Measurements from ENCODE around the gene KDM2B. TPM values are rescaled to one million over a fixed set of nuclear protein-coding genes. Genes with fewer than 3 reads are reported as not detected.

The KDM2B gene
- total and polyA plus RNA-seq, 2 of the 8 experiments (the other 6 are each of a cell fraction or from before 2014, with no cell fraction given) = 111 to 162 TPM

GRCh38 chr12:121545480-121545879, 35.3 kb downstream of the KDM2B start:
- FAIRE-seq (no peak), DNase-seq (ENCODE audit: low read depth in 1 of 2, low spot score in 2 of 2) (no peak)
- H3K4ac ChIP-seq (replicated peaks; ENCODE audit: insufficient read length, low read depth, low read length) = no peak overlapping the region
- no peak overlapping the region for H2BK20ac ChIP-seq (ENCODE audit: low read length)
- no peak overlapping the region for H4K5ac ChIP-seq (ENCODE audit: insufficient read length, low read depth, low read length)
- no peak overlapping the region for H2BK15ac ChIP-seq (ENCODE audit: low read length)
- no peak overlapping the region for H4K91ac ChIP-seq (replicated peaks; ENCODE audit: insufficient read length, low read length)
- H3K27me3 ChIP-seq (replicated peaks in 1 of 4; ENCODE audit: control insufficient read depth in 3 of 4, extremely low read depth in 1 of 4, insufficient read depth in 3 of 4, low read length in 3 of 4) = no peaks in the 10 kb centered on the region
- peaks cover 7 to 25% of the 10 kb centered on the region in 2 experiments for H4K20me1 ChIP-seq (replicated peaks in 1 of 2; ENCODE audit: control insufficient read depth in 1 of 2, insufficient read depth in 2 of 2, low read length in 2 of 2)
- H3K18ac ChIP-seq (ENCODE audit: extremely low read depth, low read length) = no peak overlapping the region
- no peak overlapping the region for H2AK5ac ChIP-seq (ENCODE audit: low read depth, low read length)
- H3K23ac ChIP-seq (ENCODE audit: insufficient read length) = no peak overlapping the region
- no peak overlapping the region for H4K8ac ChIP-seq (ENCODE audit: extremely low read depth, insufficient read depth, low read length)
- no peak overlapping the region for H3K56ac ChIP-seq (replicated peaks; ENCODE audit: insufficient read length, low read depth, low read length)
- H2AFZ ChIP-seq (ENCODE audit: low read length) = no peak overlapping the region
- peaks cover 0 to 28% of the 10 kb centered on the region in 2 experiments; a peak in 1 of 4 replicates for H3K79me2 ChIP-seq (ENCODE audit: control insufficient read depth in 1 of 2, insufficient read depth in 2 of 2, low read length in 2 of 2)
- H3K4me3 ChIP-seq (ENCODE audit: extremely low read depth in 1 of 4, insufficient read depth in 2 of 4, low read depth in 3 of 4, low read length in 4 of 4) = no peak overlapping the region
- peaks cover 17 to 48% (median 36%) of the 10 kb centered on the region in 4 experiments for H3K36me3 ChIP-seq (ENCODE audit: control insufficient read depth in 2 of 4, insufficient read depth in 4 of 4, low read length in 3 of 4)
- no peaks in the 10 kb centered on the region for H3K23me2 ChIP-seq (ENCODE audit: low read depth, low read length)
- H3K9ac ChIP-seq (replicated peaks in 1 of 4; ENCODE audit: extremely low read depth in 1 of 4, low read depth in 3 of 4, low read length in 3 of 4) = no peak overlapping the region
- WGBS, 2 experiments (ENCODE audit: extremely low coverage in 1 of 2, insufficient coverage in 1 of 2, insufficient read length in 1 of 2, insufficient replicate concordance in 2 of 2, low coverage in 1 of 2, low lambda C conversion rate in 2 of 2, missing lambda C conversion rate in 1 of 2) = 96% methylated on average over 6 of the region's 6 CpGs; no CpG with 5 or more reads in 1 of the 2 experiments
- H3K9me3 ChIP-seq (ENCODE audit: insufficient read depth in 2 of 2, low read depth in 1 of 2, low read length in 1 of 2) = no peaks in the 10 kb centered on the region
- ChIA-PET CTCF (ENCODE audit: partially characterized antibody) (interaction anchor here (0.7 to 1.5 kb wide), 5 partner anchors 11 to 58 kb away, joined by 3 to 5 read pairs (median 4); no protein-coding TSS in a partner anchor), POLR2A (ENCODE audit: partially characterized antibody) (interaction anchor here (0.9 to 40.9 kb wide), 6 partner anchors 9 to 58 kb away, joined by 3 to 793 read pairs (median 5); partner anchors contain the start of gene KDM2B)
- H2BK120ac ChIP-seq (replicated peaks; ENCODE audit: low read depth, low read length) = no peak overlapping the region
- no peak overlapping the region for H3K14ac ChIP-seq (ENCODE audit: insufficient read length)
- 0 out of 2 replicates have a peak overlapping the region, but pooled peaks have one; percentile 24 for H2BK5ac ChIP-seq (ENCODE audit: low read depth, low read length)
- H3K79me1 ChIP-seq (ENCODE audit: low read depth, low read length) = peaks cover 3% of the 10 kb centered on the region
- H2BK12ac ChIP-seq (ENCODE audit: low read depth, low read length) = no peak overlapping the region
- H3K4me2 ChIP-seq (ENCODE audit: insufficient read depth in 1 of 2, low read depth in 2 of 2, low read length in 2 of 2) = no peak overlapping the region
- H3K4me1 ChIP-seq (replicated peaks in 1 of 4; ENCODE audit: control insufficient read depth in 3 of 4, insufficient read depth in 4 of 4, low read length in 3 of 4) = no peaks in the 10 kb centered on the region
- no peak overlapping the region for H3K27ac ChIP-seq (ENCODE audit: low read depth, low read length)
- no peak for TF ChIP-seq TBP (IDR thresholded peaks at IDR 0.05; ENCODE audit: low read depth, low read length)
- TF ChIP-seq SIRT6 (IDR thresholded peaks at IDR 0.05; ENCODE audit: low read length) = no peak
- TF ChIP-seq NRF1 (IDR thresholded peaks at IDR 0.05; ENCODE audit: low read depth, low read length) = no peak
- TF ChIP-seq RAD21 (IDR thresholded peaks at IDR 0.05 in 1 of 2, conservative IDR thresholded peaks at IDR 0.05 in 1 of 2; ENCODE audit: low read depth in 2 of 2, low read length in 2 of 2) = no peak
- no peak for TF ChIP-seq MAFK (IDR thresholded peaks at IDR 0.05; ENCODE audit: low read depth, low read length)
- TF ChIP-seq EGR1 (IDR thresholded peaks at IDR 0.05; ENCODE audit: borderline replicate concordance, low read depth, low read length) = no peak
- no peak for TF ChIP-seq CHD2 (IDR thresholded peaks at IDR 0.05; ENCODE audit: low read length)
- TF ChIP-seq, protein P1, sequence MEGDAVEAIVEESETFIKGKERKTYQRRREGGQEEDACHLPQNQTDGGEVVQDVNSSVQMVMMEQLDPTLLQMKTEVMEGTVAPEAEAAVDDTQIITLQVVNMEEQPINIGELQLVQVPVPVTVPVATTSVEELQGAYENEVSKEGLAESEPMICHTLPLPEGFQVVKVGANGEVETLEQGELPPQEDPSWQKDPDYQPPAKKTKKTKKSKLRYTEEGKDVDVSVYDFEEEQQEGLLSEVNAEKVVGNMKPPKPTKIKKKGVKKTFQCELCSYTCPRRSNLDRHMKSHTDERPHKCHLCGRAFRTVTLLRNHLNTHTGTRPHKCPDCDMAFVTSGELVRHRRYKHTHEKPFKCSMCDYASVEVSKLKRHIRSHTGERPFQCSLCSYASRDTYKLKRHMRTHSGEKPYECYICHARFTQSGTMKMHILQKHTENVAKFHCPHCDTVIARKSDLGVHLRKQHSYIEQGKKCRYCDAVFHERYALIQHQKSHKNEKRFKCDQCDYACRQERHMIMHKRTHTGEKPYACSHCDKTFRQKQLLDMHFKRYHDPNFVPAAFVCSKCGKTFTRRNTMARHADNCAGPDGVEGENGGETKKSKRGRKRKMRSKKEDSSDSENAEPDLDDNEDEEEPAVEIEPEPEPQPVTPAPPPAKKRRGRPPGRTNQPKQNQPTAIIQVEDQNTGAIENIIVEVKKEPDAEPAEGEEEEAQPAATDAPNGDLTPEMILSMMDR (IDR thresholded peaks at IDR 0.05; ENCODE audit: control extremely low read depth in 1 of 3, insufficient read depth in 1 of 3, low read depth in 1 of 3, low read length in 3 of 3) = no peak
- TF ChIP-seq EZH2 (IDR thresholded peaks at IDR 0.05; ENCODE audit: low read depth, low read length, severe bottlenecking) = no peak
- no peak for TF ChIP-seq GTF2F1 (IDR thresholded peaks at IDR 0.05; ENCODE audit: borderline replicate concordance, low read depth, low read length)
- no peak for TF ChIP-seq HDAC6 (IDR thresholded peaks at IDR 0.05; ENCODE audit: low read depth, low read length)
- no peak for TF ChIP-seq KDM5A (IDR thresholded peaks at IDR 0.05; ENCODE audit: low read length)
